DOHH2 (cell line): ENCODE data around the gene PPL.

ENCODE experiments used
- H3F3A ChIP-seq: fragments of 200-600 bp; sonication (generic), shearing (Covaris generic); 2 replicates; pipeline ENCODE4 v1.6.0; 2016; ENCODE audit warnings: antibody characterized with exemption, mild to moderate bottlenecking; ENCODE audit not compliant: control insufficient read depth, insufficient read depth
- H3K27ac ChIP-seq: fragments of 200-600 bp; sonication (generic); 2 replicates; pipeline ENCODE4 v1.5.1; 2014; ENCODE audit warnings: low read depth, mild to moderate bottlenecking, low read length, moderate library complexity
- H3K27me3 ChIP-seq: fragments of 200-600 bp; sonication (generic); 2 replicates; pipeline ENCODE4 v1.6.1; 2014; ENCODE audit warnings: mild to moderate bottlenecking, low read length, mixed read lengths; ENCODE audit not compliant: control insufficient read depth
- H3K36me3 ChIP-seq: fragments of 200-600 bp; sonication (generic); 2 replicates; pipeline ENCODE4 v1.6.1; 2014; ENCODE audit warnings: mild to moderate bottlenecking, low read length, moderate library complexity, mixed read lengths; ENCODE audit not compliant: control insufficient read depth
- H3K4me1 ChIP-seq: fragments of 200-600 bp; sonication (generic); 2 replicates; pipeline ENCODE4 v1.6.1; 2014; ENCODE audit warnings: mild to moderate bottlenecking, low read length, mixed read lengths; ENCODE audit not compliant: control insufficient read depth
- H3K4me2 ChIP-seq: fragments of 200-600 bp; sonication (generic); 2 replicates; pipeline ENCODE4 v1.6.0; 2014; ENCODE audit warnings: mild to moderate bottlenecking, low read length, moderate library complexity
- H3K4me3 ChIP-seq: fragments of 200-600 bp; sonication (generic); 2 replicates; pipeline ENCODE4 v1.5.1; 2014; ENCODE audit warnings: mild to moderate bottlenecking, low read length, mixed read lengths
- H3K79me2 ChIP-seq: fragments of 200-600 bp; sonication (generic); 2 replicates; pipeline ENCODE4 v1.6.1; 2014; ENCODE audit warnings: mild to moderate bottlenecking, low read length, mixed read lengths; ENCODE audit not compliant: control insufficient read depth
- H3K9me2 ChIP-seq: fragments of 200-600 bp; sonication (generic); replicated peaks from 2 replicates; pipeline ENCODE4 v1.6.1; 2014; ENCODE audit warnings: mild to moderate bottlenecking, low read length, mixed read lengths; ENCODE audit not compliant: control insufficient read depth
- H3K9me3 ChIP-seq: fragments of 200-600 bp; sonication (generic); 2 replicates; pipeline ENCODE4 v1.6.1; 2014; ENCODE audit warnings: antibody characterized with exemption, low read length, mixed read lengths; ENCODE audit not compliant: control insufficient read depth, insufficient read depth
- H4K20me1 ChIP-seq: fragments of 200-600 bp; sonication (generic); 2 replicates; pipeline ENCODE4 v1.6.0; 2014; ENCODE audit warnings: low read depth, mild to moderate bottlenecking, antibody characterized with exemption, low read length, moderate library complexity; ENCODE audit not compliant: control insufficient read depth, insufficient read depth
- EZH2phosphoT487 ChIP-seq: fragments of 200-600 bp; sonication (generic); IDR thresholded peaks from 2 replicates; pipeline ENCODE4 v1.6.1; 2017; ENCODE audit warnings: borderline replicate concordance, mild to moderate bottlenecking, antibody characterized with exemption, low read length, moderate library complexity, mixed read lengths
- TF ChIP-seq, protein P1 (sequence below): fragments of 200-600 bp; sonication (generic); IDR thresholded peaks from one replicate; pipeline ENCODE4 v1.5.1; 2014; ENCODE audit warnings: antibody characterized with exemption, mild to moderate bottlenecking, low read depth, low read length; ENCODE audit not compliant: poor library complexity, severe bottlenecking

PPL gene

GRCh38 chr16:4934591-4934990, 2.4 kb downstream of the PPL start:
- H3K27ac ChIP-seq, result no peak overlapping the region
- no peaks in the 10 kb centered on the region for H4K20me1 ChIP-seq
- H3K36me3 ChIP-seq, result no peaks in the 10 kb centered on the region
- no peaks in the 10 kb centered on the region for H3F3A ChIP-seq
- TF ChIP-seq EZH2phosphoT487, result no peak
- TF ChIP-seq, protein P1, sequence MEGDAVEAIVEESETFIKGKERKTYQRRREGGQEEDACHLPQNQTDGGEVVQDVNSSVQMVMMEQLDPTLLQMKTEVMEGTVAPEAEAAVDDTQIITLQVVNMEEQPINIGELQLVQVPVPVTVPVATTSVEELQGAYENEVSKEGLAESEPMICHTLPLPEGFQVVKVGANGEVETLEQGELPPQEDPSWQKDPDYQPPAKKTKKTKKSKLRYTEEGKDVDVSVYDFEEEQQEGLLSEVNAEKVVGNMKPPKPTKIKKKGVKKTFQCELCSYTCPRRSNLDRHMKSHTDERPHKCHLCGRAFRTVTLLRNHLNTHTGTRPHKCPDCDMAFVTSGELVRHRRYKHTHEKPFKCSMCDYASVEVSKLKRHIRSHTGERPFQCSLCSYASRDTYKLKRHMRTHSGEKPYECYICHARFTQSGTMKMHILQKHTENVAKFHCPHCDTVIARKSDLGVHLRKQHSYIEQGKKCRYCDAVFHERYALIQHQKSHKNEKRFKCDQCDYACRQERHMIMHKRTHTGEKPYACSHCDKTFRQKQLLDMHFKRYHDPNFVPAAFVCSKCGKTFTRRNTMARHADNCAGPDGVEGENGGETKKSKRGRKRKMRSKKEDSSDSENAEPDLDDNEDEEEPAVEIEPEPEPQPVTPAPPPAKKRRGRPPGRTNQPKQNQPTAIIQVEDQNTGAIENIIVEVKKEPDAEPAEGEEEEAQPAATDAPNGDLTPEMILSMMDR, result no peak
- peaks cover 6% of the 10 kb centered on the region; the same call in 1 of the 2 replicates for H3K4me1 ChIP-seq
- H3K4me2 ChIP-seq, result no peak overlapping the region
- H3K9me3 ChIP-seq, result no peaks in the 10 kb centered on the region
- no peak overlapping the region for H3K4me3 ChIP-seq
- no peaks in the 10 kb centered on the region for H3K9me2 ChIP-seq
- peaks cover 25% of the 10 kb centered on the region for H3K27me3 ChIP-seq
- no peaks in the 10 kb centered on the region for H3K79me2 ChIP-seq

DNA sequence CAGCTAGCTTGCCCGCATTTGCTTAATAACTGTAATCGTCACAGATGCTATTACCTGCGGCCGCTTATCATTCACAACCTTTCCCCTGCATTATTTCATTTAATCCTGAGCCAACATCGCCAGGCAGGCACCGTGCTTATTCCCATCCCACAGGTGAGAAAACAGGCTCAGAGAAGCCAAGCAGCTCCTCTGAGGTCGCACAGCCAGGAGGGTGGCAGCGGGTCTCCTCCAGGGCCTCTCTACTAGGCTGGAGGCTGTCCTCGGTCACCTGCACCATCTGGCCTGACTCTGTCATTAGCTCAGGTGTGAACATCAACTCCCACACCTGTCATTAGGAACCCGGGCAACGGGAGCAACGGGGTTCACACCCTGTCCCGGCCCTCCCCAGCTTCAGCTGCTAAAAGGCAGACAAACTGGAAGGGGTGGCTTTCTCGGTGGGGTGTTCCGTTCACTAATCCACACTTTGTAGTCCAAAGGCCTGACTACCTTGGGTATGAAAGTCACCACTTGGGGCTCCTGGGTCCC, 3.0 kb downstream of the PPL start:
- Histone ChIP-seq H3K36me3 (no peaks in the 10 kb centered on the region), H3K27ac (no peak overlapping the region), H3K4me2 (no peak overlapping the region), H4K20me1 (no peaks in the 10 kb centered on the region), H3K4me3 (no peak overlapping the region), H3K27me3 (peaks cover 25% of the 10 kb centered on the region), H3K79me2 (no peaks in the 10 kb centered on the region), H3K9me2 (no peaks in the 10 kb centered on the region), H3K9me3 (no peaks in the 10 kb centered on the region), H3K4me1 (peaks cover 6% of the 10 kb centered on the region; the same call in 1 of the 2 replicates), H3F3A (no peaks in the 10 kb centered on the region)
- TF ChIP-seq, protein P1, result no peak

- Histone ChIP-seq H3K9me2 (no peaks in the 10 kb centered on the region), H3K27ac (no peak overlapping the region), H3K9me3 (no peaks in the 10 kb centered on the region), H4K20me1 (no peaks in the 10 kb centered on the region), H3K27me3 (peaks cover 25% of the 10 kb centered on the region), H3K4me3 (no peak overlapping the region), H3F3A (no peaks in the 10 kb centered on the region), H3K4me1 (peaks cover 6% of the 10 kb centered on the region; the same call in 1 of the 2 replicates), H3K4me2 (no peak overlapping the region), H3K79me2 (no peaks in the 10 kb centered on the region), H3K36me3 (no peaks in the 10 kb centered on the region)
- TF ChIP-seq, protein P1, result no peak
- TF ChIP-seq EZH2phosphoT487, result no peak
These were observed 3.5 kb downstream of the PPL start for GRCh38 chr16:4933433-4933832.
